Measurements from ENCODE around the gene STARD4.

GRCh38 chr5:111454198-111454622 is 58.1 kb downstream of the STARD4 start:
- TF ChIP-seq, protein P1, sequence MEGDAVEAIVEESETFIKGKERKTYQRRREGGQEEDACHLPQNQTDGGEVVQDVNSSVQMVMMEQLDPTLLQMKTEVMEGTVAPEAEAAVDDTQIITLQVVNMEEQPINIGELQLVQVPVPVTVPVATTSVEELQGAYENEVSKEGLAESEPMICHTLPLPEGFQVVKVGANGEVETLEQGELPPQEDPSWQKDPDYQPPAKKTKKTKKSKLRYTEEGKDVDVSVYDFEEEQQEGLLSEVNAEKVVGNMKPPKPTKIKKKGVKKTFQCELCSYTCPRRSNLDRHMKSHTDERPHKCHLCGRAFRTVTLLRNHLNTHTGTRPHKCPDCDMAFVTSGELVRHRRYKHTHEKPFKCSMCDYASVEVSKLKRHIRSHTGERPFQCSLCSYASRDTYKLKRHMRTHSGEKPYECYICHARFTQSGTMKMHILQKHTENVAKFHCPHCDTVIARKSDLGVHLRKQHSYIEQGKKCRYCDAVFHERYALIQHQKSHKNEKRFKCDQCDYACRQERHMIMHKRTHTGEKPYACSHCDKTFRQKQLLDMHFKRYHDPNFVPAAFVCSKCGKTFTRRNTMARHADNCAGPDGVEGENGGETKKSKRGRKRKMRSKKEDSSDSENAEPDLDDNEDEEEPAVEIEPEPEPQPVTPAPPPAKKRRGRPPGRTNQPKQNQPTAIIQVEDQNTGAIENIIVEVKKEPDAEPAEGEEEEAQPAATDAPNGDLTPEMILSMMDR (IDR thresholded peaks at IDR 0.05) = no peak
- no peak for TF ChIP-seq POLR2A (IDR thresholded peaks at IDR 0.05)

All from lower leg skin (tissue), 3 donors.